Measurements from ENCODE around the gene CFAP54. TPM values are rescaled to one million over a fixed set of nuclear protein-coding genes. Genes with fewer than 3 reads are reported as not detected.
A peak's percentile ranks its signal among the peaks of the same experiment; 100 is the strongest.
"Not testable (repeated sequence)": the region's sequence is repeated elsewhere in the genome, so short reads cannot be mapped to it uniquely, and the experiment has no call there.

Gene CFAP54
- total RNA-seq, 1 experiment from 2014 or later, result 0.40 TPM

GRCh38 chr12:96669786-96670185 lies 180.4 kb downstream of the CFAP54 start:
- in situ Hi-C loops (cut with HindIII; ENCODE audit: low pct_unique_long_range_greater_than_20kb, low sequenced_read_pairs), result no loop called here
- no peak for DNase-seq (ENCODE audit: low read depth, low spot score)

DNA sequence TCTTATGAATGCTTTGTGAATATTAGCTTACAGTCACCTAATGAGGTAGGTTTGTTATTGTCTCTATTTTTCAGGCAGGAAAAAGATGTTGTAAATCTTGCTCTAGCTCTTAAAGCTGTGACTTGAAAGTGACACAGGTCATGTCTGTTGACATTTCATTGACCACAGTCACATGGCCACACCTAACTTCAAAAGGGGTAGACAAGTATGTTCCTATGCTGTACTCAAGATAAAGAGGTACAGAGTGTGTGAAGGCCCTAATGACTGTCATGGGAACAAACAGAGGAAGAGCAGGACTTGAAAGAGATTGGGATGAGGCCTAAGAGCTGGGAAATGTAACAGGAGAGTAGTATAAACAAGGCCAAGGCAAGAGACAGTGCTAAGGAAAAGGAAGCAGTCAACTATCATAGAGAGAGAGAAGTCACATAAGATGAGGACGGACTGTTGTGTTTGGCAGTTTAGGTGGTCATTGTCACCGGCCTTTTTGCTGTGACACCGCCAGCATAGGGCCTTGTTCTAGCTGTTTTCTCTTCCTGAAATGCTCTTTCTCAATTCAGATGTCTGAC lies 181.0 kb downstream of the CFAP54 start:
- no peak for DNase-seq (ENCODE audit: low read depth, low spot score)
- in situ Hi-C loops (cut with HindIII; ENCODE audit: low pct_unique_long_range_greater_than_20kb, low sequenced_read_pairs), result no loop called here

DNA sequence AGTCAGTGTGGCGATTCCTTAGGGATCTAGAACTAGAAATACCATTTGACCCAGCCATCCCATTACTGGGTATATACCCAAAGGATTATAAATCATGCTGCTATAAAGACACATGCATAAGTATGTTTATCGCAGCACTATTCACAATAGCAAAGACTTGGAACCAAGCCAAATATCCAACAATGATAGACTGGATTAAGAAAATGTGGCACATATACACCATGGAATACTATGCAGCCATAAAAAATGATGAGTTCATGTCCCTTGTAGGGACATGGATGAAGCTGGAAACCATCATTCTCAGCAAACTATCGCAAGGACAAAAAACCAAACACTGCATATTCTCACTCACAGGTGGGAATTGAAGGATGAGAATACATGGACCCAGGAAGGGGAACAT lies 186.1 kb downstream of the CFAP54 start:
- DNase-seq (ENCODE audit: low read depth, low spot score); in situ Hi-C loops (cut with HindIII; ENCODE audit: low pct_unique_long_range_greater_than_20kb, low sequenced_read_pairs): not testable (repeated sequence)

DNA sequence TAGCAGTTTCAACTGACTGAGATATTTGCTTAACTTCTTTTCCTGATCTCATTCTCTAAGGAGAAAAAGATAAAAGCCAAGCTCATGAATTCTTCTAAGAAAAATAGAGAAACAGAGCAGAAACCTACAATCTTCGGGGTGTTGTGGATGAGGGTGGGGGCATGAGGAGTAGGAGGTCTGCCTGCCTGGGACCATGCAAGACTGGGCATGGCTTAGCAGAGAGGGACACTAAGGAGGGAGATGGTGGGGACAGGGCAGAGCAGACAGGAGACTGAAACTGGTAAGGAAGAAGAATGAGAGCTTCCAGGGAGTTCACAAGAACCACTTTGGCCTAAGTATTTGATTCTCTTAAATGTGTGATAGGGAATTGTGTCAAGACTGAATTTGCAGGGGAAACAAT lies 188.0 kb downstream of the CFAP54 start:
- in situ Hi-C loops (cut with HindIII; ENCODE audit: low pct_unique_long_range_greater_than_20kb, low sequenced_read_pairs), result no loop called here
- DNase-seq (ENCODE audit: low read depth, low spot score), result no peak

GRCh38 chr12:96687719-96688118 lies 198.3 kb downstream of the CFAP54 start:
- no peak for DNase-seq (ENCODE audit: low read depth, low spot score)

DNA sequence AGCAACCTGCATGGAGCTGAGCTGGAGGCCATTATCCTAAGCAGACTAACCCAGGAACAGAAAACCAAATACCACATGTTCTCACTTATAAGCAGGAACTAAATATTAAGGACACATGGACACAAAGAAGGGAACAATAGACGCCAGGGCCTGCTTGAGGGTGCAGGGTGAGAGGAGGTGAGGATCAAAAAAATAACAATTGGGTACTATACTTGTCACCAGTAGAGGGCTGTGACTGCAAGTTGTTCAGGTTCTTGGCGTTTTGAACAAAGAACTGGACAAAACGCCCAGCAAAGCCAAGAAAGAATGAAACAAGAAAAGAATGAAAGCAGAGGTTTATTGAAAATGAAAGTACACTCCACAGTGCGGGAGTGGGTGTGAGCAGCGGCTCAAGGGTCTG lies 209.1 kb downstream of the CFAP54 start:
- peak; percentile 36 for DNase-seq (ENCODE audit: low read depth, low spot score)
- in situ Hi-C loops (cut with HindIII; ENCODE audit: low pct_unique_long_range_greater_than_20kb, low sequenced_read_pairs), result no loop called here

More at GRCh38 chr12:96687719-96688118, 198.3 kb downstream of the CFAP54 start:
- in situ Hi-C loops (cut with HindIII; ENCODE audit: low pct_unique_long_range_greater_than_20kb, low sequenced_read_pairs), result no loop called here

DNA sequence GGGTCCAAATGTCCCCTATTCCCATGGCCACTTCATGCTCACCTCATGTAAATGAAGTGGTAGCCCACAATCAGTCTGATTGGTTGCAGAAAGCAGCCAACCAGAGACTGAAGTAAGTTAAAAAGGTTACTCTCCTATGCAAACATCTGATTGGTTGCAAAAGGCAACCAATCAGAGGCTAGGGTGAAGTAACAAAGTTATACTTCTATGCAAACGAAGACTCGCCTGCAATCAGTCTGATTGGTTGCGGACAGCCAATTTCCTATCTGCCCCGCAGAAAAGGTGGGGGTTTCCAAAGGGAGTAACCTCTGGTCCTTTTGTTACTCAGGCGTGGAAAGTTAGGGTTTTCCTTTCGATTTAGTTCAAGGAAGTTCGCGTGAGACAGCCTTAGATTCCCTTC lies 209.6 kb downstream of the CFAP54 start:
- peak; percentile 85 for DNase-seq (ENCODE audit: low read depth, low spot score)
- in situ Hi-C loops (cut with HindIII; ENCODE audit: low pct_unique_long_range_greater_than_20kb, low sequenced_read_pairs), result no loop called here

- in situ Hi-C loops (cut with HindIII; ENCODE audit: low pct_unique_long_range_greater_than_20kb, low sequenced_read_pairs), result no loop called here
- DNase-seq (ENCODE audit: low read depth, low spot score), result no peak
Observed at GRCh38 chr12:96701856-96702255, 212.5 kb downstream of the CFAP54 start.

DNA sequence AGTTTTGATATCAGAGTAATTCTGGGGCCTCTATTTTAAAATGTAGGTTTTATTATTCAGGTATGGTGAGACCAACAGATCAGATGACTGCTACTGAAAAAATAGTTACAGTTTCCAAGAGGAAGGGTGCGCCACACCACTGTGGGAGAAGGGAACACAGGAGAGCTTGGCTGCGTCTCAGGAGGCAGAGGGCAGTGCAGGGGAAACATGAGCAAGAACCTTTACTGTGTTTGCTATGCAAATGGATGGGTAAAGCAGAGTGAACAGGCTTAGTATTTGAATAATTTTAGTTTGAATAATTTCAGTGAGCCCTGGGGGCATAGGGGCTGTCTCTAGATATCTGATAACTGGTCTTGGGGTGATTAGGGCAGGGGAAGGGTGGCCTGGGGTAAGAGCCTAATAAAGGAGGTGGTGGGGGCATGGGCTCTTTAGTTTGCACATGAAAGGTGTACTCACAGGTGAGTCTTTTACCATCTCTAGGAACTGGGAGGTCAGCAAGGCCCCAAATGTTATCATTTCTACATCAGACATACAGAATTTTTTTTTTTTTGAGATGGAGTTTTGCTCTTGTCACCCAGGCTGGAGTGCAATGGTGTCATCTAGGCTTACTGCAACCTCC lies 220.9 kb downstream of the CFAP54 start:
- DNase-seq (ENCODE audit: low read depth, low spot score), result no peak
- in situ Hi-C loops (cut with HindIII; ENCODE audit: low pct_unique_long_range_greater_than_20kb, low sequenced_read_pairs), result no loop called here

GRCh38 chr12:96711364-96711763 lies 222.0 kb downstream of the CFAP54 start:
- DNase-seq (ENCODE audit: low read depth, low spot score), result no peak
- in situ Hi-C loops (cut with HindIII; ENCODE audit: low pct_unique_long_range_greater_than_20kb, low sequenced_read_pairs), result no loop called here

- in situ Hi-C loops (cut with HindIII; ENCODE audit: low pct_unique_long_range_greater_than_20kb, low sequenced_read_pairs), result no loop called here
Observed at GRCh38 chr12:96714199-96714598, 224.8 kb downstream of the CFAP54 start.

DNA sequence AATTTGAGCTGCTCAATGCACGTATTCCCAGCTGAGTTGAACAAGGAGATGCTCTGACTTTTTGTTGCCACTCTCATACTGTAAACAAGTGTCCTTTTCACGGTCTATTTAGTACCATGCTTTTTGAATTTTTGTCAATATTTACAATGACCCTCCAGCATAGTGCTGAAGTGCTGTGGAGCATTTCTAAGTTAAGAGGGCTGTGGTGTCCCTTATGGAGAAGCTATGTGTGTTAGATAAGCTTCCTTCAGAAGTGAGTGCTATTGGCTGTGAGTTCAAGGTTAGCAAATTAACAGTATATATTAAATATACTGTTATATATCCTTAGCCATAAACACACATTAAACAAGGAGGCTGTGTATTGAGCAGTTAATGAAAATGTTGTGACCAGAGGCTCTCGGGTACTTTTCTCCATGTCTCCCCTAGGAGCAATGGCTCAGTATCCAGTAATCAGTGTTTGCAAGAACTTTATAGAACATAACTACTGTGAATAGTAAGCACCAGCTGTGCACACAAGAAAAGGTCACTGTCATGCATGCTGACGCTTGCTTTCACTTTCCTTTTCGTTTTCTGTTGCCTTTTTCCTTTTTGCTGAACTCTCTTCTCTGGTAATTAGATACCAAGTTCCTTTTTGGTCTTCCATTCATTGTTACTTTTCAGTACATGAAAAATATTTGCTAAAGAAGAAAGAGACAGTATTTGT lies 230.4 kb downstream of the CFAP54 start:
- in situ Hi-C loops (cut with HindIII; ENCODE audit: low pct_unique_long_range_greater_than_20kb, low sequenced_read_pairs), result no loop called here
- peak; percentile 7 for DNase-seq (ENCODE audit: low read depth, low spot score)

More at GRCh38 chr12:96714199-96714598, 224.8 kb downstream of the CFAP54 start:
- DNase-seq (ENCODE audit: low read depth, low spot score), result no peak

GRCh38 chr12:96720363-96720705 lies 231.0 kb downstream of the CFAP54 start:
- in situ Hi-C loops (cut with HindIII; ENCODE audit: low pct_unique_long_range_greater_than_20kb, low sequenced_read_pairs), result no loop called here
- peak; percentile 7 for DNase-seq (ENCODE audit: low read depth, low spot score)

DNA sequence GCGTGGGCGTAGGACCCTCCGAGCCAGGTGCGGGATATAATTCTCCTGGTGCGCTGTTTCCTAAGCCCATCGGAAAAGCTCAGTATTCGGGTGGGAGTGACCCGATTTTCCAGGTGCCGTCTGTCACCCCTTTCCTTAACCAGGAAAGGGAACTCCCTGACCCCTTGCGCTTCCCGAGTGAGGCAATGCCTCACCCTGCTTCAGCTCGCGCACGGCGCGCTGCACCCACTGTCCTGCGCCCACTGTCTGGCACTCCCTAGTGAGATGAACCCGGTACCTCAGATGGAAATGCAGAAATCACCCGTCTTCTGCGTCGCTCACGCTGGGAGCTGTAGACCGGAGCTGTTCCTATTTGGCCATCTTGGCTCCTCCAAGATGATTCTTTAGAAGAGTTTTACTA lies 240.1 kb downstream of the CFAP54 start:
- in situ Hi-C loops (cut with HindIII; ENCODE audit: low pct_unique_long_range_greater_than_20kb, low sequenced_read_pairs), result not testable (repeated sequence)

GRCh38 chr12:96729886-96730285 lies 240.5 kb downstream of the CFAP54 start:
- in situ Hi-C loops (cut with HindIII; ENCODE audit: low pct_unique_long_range_greater_than_20kb, low sequenced_read_pairs), result no loop called here
- DNase-seq (ENCODE audit: low read depth, low spot score), result no peak

More for the DNA sequence above, 240.1 kb downstream of the CFAP54 start:
- not testable (repeated sequence) for DNase-seq (ENCODE audit: low read depth, low spot score)

DNA sequence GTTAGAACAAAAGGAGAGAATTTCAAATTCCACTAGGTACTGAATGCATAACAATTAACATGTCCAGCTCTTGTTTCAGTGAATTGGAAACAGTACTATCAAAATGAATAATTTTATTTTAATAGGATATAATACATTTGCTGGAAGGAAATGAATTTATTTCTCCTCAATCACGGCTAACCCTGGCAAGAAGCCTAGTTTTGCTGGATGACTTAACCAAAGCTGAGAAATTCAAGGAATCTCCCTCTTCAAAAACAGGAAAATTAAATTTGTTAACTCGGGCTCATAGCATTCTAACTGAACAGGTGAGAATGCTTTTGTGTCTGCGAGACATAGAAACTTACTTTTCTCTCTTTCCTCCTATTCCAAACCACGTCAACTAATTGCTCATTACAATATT lies 254.2 kb downstream of the CFAP54 start:
- in situ Hi-C loops (cut with HindIII; ENCODE audit: low pct_unique_long_range_greater_than_20kb, low sequenced_read_pairs), result no loop called here

DNA sequence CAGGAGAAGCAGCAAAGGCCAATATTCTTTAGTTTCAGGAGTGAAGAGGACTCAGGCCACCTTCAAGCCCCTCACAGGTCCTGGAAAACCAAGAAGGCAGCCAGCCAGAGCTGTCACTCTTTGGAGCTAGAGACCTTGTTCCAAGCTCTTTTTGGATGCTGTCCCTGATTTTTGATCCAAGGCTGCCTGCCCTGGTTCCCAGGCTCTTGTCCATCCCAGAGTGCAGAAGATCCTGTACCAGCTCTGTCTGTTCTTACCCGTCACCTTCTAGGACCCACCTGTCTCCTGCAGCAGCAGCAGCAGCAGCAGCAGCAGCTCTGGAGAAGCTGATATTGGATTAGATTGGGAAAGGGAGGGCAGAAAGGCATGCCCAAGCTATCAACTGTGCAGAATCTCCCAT lies 260.6 kb downstream of the CFAP54 start:
- in situ Hi-C loops (cut with HindIII; ENCODE audit: low pct_unique_long_range_greater_than_20kb, low sequenced_read_pairs), result no loop called here
- no peak for DNase-seq (ENCODE audit: low read depth, low spot score)

More for the DNA sequence above, 254.2 kb downstream of the CFAP54 start:
- DNase-seq (ENCODE audit: low read depth, low spot score), result no peak

- in situ Hi-C loops (cut with HindIII; ENCODE audit: low pct_unique_long_range_greater_than_20kb, low sequenced_read_pairs), result no loop called here
- no peak for DNase-seq (ENCODE audit: low read depth, low spot score)
Observed at GRCh38 chr12:96751626-96752025, 262.2 kb downstream of the CFAP54 start.

DNA sequence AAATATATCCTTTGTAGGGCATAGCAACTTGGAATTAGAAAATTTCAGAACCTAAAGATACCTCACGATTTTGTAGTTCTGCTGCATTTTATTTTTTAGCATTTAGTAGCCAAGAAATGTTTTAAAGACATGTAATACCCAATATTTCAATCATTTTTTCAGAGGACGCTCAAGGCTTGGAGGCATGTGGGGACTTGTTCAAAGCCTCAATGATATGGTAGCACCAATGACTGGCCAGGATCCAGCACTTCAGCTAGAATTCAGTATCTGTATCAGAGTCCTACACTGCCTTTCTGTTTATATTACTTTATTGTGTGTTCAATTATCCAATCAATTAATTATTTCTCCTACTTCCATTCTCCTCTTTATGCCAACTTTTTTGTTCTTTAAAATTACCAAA lies 262.8 kb downstream of the CFAP54 start:
- in situ Hi-C loops (cut with HindIII; ENCODE audit: low pct_unique_long_range_greater_than_20kb, low sequenced_read_pairs), result no loop called here
- DNase-seq (ENCODE audit: low read depth, low spot score), result no peak
